ENCODE measurements around the gene PDHB.

Gene PDHB

DNA sequence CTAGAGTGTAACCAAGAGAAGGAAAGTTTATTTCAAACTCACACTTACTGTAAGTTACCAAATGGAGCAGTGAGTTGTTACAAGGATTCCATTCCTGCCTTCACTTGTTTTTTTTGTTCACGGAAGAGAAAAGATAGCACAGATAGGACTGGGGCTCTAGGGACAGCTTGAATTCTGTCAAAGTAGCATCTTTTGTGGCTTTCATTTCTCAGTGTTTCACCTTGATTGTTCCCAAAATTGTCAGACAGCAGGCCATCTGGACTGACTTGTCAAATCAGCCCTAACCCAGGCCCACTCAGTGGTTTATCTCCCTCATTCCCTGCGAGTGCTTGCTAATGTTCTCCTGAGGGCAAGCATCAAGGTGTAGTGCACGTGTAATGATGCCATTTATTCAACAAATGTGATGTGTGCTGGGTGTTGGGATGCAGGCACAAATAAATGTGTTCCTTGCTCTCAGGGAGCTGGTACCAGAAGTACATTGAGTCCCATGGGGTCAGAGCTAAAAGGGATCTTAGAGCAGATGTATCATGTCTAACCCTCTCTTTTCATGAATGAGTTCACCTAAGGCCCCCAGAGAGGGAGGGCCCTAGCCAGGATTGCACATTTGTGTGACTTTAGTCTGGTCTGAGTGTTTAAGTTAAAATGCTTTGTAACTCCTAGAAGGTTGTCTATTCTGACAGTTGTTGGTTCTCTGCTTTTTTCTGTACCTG is 49.1 kb downstream of the PDHB start:
- TF ChIP-seq, protein P1, sequence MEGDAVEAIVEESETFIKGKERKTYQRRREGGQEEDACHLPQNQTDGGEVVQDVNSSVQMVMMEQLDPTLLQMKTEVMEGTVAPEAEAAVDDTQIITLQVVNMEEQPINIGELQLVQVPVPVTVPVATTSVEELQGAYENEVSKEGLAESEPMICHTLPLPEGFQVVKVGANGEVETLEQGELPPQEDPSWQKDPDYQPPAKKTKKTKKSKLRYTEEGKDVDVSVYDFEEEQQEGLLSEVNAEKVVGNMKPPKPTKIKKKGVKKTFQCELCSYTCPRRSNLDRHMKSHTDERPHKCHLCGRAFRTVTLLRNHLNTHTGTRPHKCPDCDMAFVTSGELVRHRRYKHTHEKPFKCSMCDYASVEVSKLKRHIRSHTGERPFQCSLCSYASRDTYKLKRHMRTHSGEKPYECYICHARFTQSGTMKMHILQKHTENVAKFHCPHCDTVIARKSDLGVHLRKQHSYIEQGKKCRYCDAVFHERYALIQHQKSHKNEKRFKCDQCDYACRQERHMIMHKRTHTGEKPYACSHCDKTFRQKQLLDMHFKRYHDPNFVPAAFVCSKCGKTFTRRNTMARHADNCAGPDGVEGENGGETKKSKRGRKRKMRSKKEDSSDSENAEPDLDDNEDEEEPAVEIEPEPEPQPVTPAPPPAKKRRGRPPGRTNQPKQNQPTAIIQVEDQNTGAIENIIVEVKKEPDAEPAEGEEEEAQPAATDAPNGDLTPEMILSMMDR (conservative IDR thresholded peaks at IDR 0.05): no peak
- no peak for TF ChIP-seq ZFX (IDR thresholded peaks at IDR 0.05)
- H3K27ac ChIP-seq: no peak overlapping the region

DNA sequence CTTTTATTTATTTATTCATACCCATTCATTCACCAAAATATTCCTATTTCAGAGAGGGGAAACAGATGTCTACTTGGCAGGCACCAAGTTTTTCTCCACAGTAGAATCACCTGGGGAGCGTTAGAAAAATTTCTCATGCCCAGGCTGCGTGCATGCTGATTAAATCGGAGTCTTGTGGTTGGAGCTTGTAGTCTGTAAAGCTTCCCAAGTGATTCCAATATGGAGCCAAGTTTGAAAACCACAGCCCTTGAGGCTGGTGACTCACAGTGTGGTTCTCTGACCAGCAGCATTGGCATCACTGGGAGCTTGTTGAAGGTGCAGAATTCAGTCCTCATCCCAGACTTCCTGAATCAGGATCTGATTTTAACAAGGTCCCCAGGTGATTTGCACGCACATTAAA is 49.7 kb downstream of the PDHB start:
- TF ChIP-seq, protein P1 (conservative IDR thresholded peaks at IDR 0.05): no peak
- no peak for TF ChIP-seq ZFX (IDR thresholded peaks at IDR 0.05)
- H3K27ac ChIP-seq: no peak overlapping the region

DNA sequence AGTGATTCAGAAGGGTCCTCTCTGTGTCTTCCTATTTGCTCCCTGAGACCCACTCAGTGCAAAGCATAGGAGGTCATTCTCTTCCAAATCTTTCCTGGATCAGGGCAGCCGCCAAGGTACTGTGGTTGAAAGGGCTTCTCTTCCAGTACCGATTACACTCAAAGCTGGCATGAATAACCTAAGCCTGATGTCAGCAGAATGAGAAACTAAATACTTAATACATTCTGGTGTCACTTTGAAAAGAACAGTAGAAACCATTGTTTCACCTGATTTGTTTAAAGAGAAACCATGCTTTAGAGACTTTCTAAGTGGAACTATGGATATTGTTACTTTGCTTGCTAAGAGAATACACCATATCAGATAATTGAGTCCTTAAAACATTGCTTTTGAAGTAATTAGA is 50.2 kb downstream of the PDHB start:
- TF ChIP-seq, protein P1 (conservative IDR thresholded peaks at IDR 0.05): no peak
- no peak for TF ChIP-seq ZFX (IDR thresholded peaks at IDR 0.05)
- H3K27ac ChIP-seq: no peak overlapping the region

DNA sequence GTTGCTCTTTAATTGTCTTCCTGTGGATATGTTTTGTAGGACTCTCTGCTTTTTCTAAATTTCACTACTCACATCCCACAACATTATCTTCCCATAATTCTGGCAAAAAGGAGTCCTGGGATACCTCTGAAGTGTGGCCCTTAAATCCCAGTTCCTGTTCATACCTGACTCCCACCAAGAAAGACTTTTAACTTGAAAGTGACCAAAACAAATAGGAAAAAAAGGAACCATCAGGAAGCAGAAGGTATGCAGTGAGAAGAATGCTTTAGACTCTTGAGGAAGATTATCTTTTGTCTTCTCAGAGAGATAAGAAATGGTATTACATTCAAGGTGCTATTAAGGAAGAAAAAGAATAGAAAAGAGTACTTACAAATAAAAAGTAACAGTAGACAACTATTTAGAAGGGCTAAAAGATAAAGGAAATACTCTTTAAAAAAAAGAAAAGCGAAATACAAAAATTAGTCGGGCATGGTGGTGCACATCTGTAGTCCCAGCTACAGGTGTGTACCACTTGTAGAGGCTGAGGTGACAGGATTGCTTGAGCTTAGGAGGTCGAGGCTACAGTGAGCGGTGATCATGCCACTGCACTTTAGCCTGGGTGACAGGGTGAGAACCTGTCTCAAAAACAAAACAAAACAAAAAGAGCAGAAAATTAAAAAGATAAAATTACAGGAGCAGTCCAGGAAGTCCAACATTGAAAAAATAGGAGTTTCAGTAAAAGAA is 54.1 kb downstream of the PDHB start:
- TF ChIP-seq, protein P1 (conservative IDR thresholded peaks at IDR 0.05): no peak
- H3K27ac ChIP-seq: no peak overlapping the region

DNA sequence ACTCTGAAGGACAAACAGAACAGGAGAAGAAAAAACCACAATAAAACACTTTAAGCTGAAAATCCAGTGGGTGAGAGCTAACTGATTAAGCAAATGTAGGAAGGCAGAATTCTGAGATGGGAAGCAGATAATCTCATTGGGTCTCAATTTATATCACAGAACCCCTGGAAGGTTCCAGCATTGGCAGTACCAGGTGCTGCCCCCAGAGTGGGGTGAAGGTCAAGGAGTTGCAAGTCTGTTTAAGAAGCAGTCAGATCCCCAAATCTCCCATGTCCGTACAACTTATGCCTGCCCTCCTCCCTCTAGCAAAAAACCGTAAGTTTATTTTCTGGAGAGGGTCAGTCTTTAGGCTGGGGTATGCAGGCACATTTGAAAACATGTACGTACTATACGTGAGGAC is 55.9 kb downstream of the PDHB start:
- H3K27ac ChIP-seq: no peak overlapping the region
- TF ChIP-seq, protein P1 (conservative IDR thresholded peaks at IDR 0.05): no peak
- no peak for TF ChIP-seq ZFX (IDR thresholded peaks at IDR 0.05)
